Right lobe of liver (tissue), 6 donors: ENCODE measurements around the gene FGD4. TPM values are rescaled to one million over a fixed set of nuclear protein-coding genes. Genes with fewer than 3 reads are reported as not detected.

Experiments used
- ATAC-seq, 4 donors: fragments of 200-7000 bp; cut with Tn5 transposase; one replicate each; pipeline ENCODE4 v1.9.1; 2020; ENCODE audit warnings: mild to moderate bottlenecking in 4 of 4, moderate library complexity in 4 of 4
- DNase-seq, 3 donors: peaks; one replicate each; pipeline ENCODE4 v3.0.0-alpha.2; 2020
- H3K27ac ChIP-seq, 3 donors: fragments of 200-600 bp; one replicate each; pipeline ENCODE4 v1.8.0; 2022
- H3K27me3 ChIP-seq, 2 donors: fragments of 200-600 bp; one replicate each; pipeline ENCODE4 v1.8.0; 2022
- H3K36me3 ChIP-seq, 4 donors: fragments of 200-600 bp; sonication (generic) in 1 of 4; one replicate each; pipeline versions ENCODE4 v1.5.1 to v1.8.0; 2017 to 2022; ENCODE audit warnings: control low read depth in 1 of 4
- H3K4me1 ChIP-seq, 4 donors: fragments of 200-600 bp; sonication (generic) in 1 of 4; one replicate each; pipeline versions ENCODE4 v1.5.1 to v1.8.0; 2017 to 2022; ENCODE audit warnings: control low read depth in 1 of 4
- H3K4me3 ChIP-seq, 3 donors: fragments of 200-600 bp; one replicate each; pipeline ENCODE4 v1.8.0; 2022
- H3K9me3 ChIP-seq, 4 donors: fragments of 200-600 bp; sonication (generic) in 1 of 4; one replicate each; pipeline versions ENCODE4 v1.5.1 to v1.8.0; 2017 to 2022; ENCODE audit warnings: control low read depth in 1 of 4
- CTCF ChIP-seq, 4 donors: fragments of 200-600 bp in 3 of 4; fragments of 450-650 bp in 1 of 4; IDR thresholded peaks; one replicate each; pipeline versions ENCODE4 v1.5.1 to v1.8.0; 2016 to 2022; ENCODE audit warnings: antibody characterized with exemption in 4 of 4, mild to moderate bottlenecking in 2 of 4
- POLR2A ChIP-seq: fragments of 450-650 bp; IDR thresholded peaks from one replicate; pipeline ENCODE4 v1.6.1; 2017; ENCODE audit warnings: antibody characterized with exemption, mild to moderate bottlenecking
- WGBS: methylation state at CpG from one replicate; pipeline ENCODE4 v1.1.6; 2018; ENCODE audit warnings: low coverage, low lambda C conversion rate; ENCODE audit not compliant: insufficient coverage; ENCODE audit errors: missing lambda C conversion rate; 5-methylcytosine and 5-hydroxymethylcytosine counted together
- intact Hi-C, 2 donors: fragments of 100-400 bp; cut with DNase I; formaldehyde crosslinking; loops; one replicate each; pipeline versions ENCODE4 v1.11.2 to v1.14.1; 2022
- total RNA-seq, 6 experiments: library from RNA; depleted of rRNA in 2 of 6; stranded (reverse); fragments of >200 nt in 2 of 6; fragmentation: NEBNext Ultra II Directional in 3 of 6; extraction: Animal tissue kit (Norgen Biotek cat#: 25700) in 3 of 6; gene quantifications; one replicate each; pipeline versions ENCODE4 v1.1.0 to v1.2.4, GENCODE V29; 2016 to 2023
- donor health status: DM: no; HTN: yes; CAD: no.
- donor health status: DM: no; HTN: no; CAD: no.
- donor health status: DM: no; HTN: no; CAD: no.
- donor health status: DM: no; HTN: yes; CAD: no.
- donor health status: DM: no; HTN: yes; CAD: no.

Gene FGD4
- total RNA-seq, 6 experiments from 2014 or later = 15.1 to 29.3 (median 20.3) TPM

- intact Hi-C loops = no loop called here
- TF ChIP-seq POLR2A = no peak
- no peaks in the 10 kb centered on the region for H3K36me3 ChIP-seq
- peaks cover 0 to 4% (median 0%) of the 10 kb centered on the region in 4 donors for H3K4me1 ChIP-seq
- H3K27me3 ChIP-seq = no peaks in the 10 kb centered on the region
- no peak overlapping the region for H3K4me3 ChIP-seq
- ATAC-seq (no peak), DNase-seq (no peak)
- no peaks in the 10 kb centered on the region for H3K9me3 ChIP-seq
- 62% methylated on average over 3 of the region's 6 CpGs for WGBS
- H3K27ac ChIP-seq = no peak overlapping the region
Measured at GRCh38 chr12:32448586-32448985, 49.2 kb downstream of the FGD4 start.

GRCh38 chr12:32450363-32450762 lies 51.0 kb downstream of the FGD4 start:
- intact Hi-C loops = loop anchor here in 1 of 2 donors (10.0 kb wide), 1 partner anchor 214 kb away; no protein-coding TSS in a partner anchor
- H3K4me1 ChIP-seq = peaks cover 0 to 3% (median 0%) of the 10 kb centered on the region in 4 donors
- no peaks in the 10 kb centered on the region for H3K36me3 ChIP-seq
- H3K27ac ChIP-seq = no peak overlapping the region
- no peak overlapping the region for H3K4me3 ChIP-seq
- H3K27me3 ChIP-seq = no peaks in the 10 kb centered on the region
- no peaks in the 10 kb centered on the region for H3K9me3 ChIP-seq
- ATAC-seq (peak in 2 of 4 donors; percentile 50 to 53), DNase-seq (no peak)
- TF ChIP-seq CTCF (IDR thresholded peaks at IDR 0.05) = no peak
- WGBS = 79% methylated on average over 2 of the region's 2 CpGs

GRCh38 chr12:32450768-32451167 lies 51.4 kb downstream of the FGD4 start:
- DNase-seq = no peak

GRCh38 chr12:32451816-32452215 lies 52.5 kb downstream of the FGD4 start:
- no peak for TF ChIP-seq CTCF (IDR thresholded peaks at IDR 0.05)
- TF ChIP-seq POLR2A = no peak
- no peak overlapping the region for H3K27ac ChIP-seq

More at GRCh38 chr12:32450768-32451167, 51.4 kb downstream of the FGD4 start:
- Histone ChIP-seq H3K27ac (no peak overlapping the region), H3K4me3 (no peak overlapping the region), H3K27me3 (no peaks in the 10 kb centered on the region), H3K4me1 (peaks cover 0 to 3% (median under 1%) of the 10 kb centered on the region in 4 donors), H3K36me3 (no peaks in the 10 kb centered on the region), H3K9me3 (no peaks in the 10 kb centered on the region)
- ATAC-seq = peak; percentile 22 to 71 (median 48)
- intact Hi-C loops = loop anchor here in 1 of 2 donors (10.0 kb wide), 1 partner anchor 214 kb away; no protein-coding TSS in a partner anchor
- WGBS = 64% methylated on average over 1 of the region's 1 CpG
- TF ChIP-seq CTCF (IDR thresholded peaks at IDR 0.05) = no peak
- TF ChIP-seq POLR2A = no peak

GRCh38 chr12:32454075-32454474 lies 54.7 kb downstream of the FGD4 start:
- no peak for DNase-seq
- Histone ChIP-seq H3K36me3 (no peaks in the 10 kb centered on the region), H3K4me3 (no peak overlapping the region), H3K27me3 (no peaks in the 10 kb centered on the region), H3K9me3 (no peaks in the 10 kb centered on the region), H3K27ac (no peak overlapping the region), H3K4me1 (peaks cover 0 to 15% (median 4%) of the 10 kb centered on the region in 4 donors)
- no peak for TF ChIP-seq CTCF (IDR thresholded peaks at IDR 0.05)
- TF ChIP-seq POLR2A = no peak
- intact Hi-C loops = loop anchor here in 1 of 2 donors (10.0 kb wide), 1 partner anchor 211 kb away; no protein-coding TSS in a partner anchor
- no peak for ATAC-seq
- WGBS = 54% methylated on average over 3 of the region's 3 CpGs

More at GRCh38 chr12:32451816-32452215, 52.5 kb downstream of the FGD4 start:
- Histone ChIP-seq H3K9me3 (no peaks in the 10 kb centered on the region), H3K4me3 (no peak overlapping the region), H3K36me3 (no peaks in the 10 kb centered on the region), H3K4me1 (peaks cover 0 to 9% (median 4%) of the 10 kb centered on the region in 4 donors), H3K27me3 (no peaks in the 10 kb centered on the region)
- DNase-seq (no peak), ATAC-seq (no peak)
- intact Hi-C loops = loop anchor here in 1 of 2 donors (10.0 kb wide), 1 partner anchor 213 kb away; no protein-coding TSS in a partner anchor
- 54% methylated on average over 5 of the region's 5 CpGs for WGBS
